HL-60/S4 treated with phorbol 12-myristate 13-acetate at 8.2 ng/mL for 4 days and 3 days (cell line): ENCODE measurements around the gene RHBDF2.

ENCODE experiments used
- in situ Hi-C: fragments of 300-500 bp; cut with MboI; formaldehyde crosslinking; loops from 2 replicates; pipeline ENCODE4 v1.15.0; 2022; ENCODE audit warnings: low sequenced_read_pairs

RHBDF2 gene

DNA sequence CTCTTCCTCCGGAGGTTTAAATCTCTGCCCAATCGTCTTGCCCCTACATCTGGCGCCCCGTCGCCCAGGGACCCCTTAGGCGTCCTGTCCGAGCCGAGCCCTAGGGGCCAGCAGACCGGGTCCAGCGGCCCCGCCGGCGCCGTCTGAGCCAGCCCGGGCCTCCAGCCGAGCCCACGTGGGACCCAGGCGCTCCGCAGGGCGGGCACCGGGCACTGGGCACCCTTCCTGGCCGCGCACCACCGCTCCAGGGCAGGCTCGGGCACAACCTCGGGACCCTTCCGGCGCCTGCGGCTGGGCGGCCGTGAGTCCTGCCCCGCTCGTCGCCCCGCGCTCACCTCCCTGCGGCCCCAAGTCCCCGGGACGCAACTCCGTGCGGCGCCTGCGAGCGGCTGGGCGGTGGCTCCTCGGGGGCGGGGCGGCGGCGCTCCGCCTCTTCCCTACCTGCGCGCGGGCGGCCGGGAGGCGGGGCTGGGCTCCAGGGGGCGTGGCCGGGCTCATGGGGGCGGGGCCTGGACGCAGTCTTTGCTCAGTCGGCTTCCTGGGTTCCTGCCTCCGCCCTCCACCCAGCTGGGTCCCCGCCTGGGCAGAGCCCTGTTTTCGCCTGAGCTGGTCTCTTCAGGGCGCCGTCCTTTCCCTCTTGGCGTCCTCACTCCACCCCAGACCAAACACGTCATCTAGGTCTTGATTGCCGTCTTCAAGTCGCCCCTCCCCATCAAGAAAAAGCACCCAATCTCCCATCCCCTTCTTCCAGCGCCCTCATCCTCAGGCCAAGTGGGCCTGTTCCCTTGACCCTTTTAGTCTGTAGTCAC lies at the start of gene RHBDF2:
TSS of gene RHBDF2 (minus strand) at position 406 of the 809 bp plus-strand sequence. CDS start 19,899 bp downstream, outside the sequence.
- in situ Hi-C loops: no loop called here

DNA sequence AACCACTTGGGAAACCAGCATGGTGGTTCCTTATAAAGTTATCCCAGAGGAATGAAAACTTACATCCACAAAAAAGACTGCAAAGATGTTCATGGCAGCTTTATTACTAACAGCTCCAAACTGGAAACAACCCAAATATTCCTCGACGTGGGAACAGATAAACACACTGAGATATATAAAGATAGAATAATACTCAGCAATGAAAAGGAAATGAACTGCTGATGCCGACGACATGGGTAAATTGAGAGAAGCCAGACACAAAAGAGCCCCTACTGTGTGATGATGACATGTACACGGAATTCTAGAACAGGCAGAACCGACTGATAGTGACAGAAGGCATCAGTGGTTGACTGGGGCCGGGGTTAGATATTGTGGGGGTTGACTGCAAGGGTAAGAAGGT lies 48.3 kb upstream of the RHBDF2 start:
- in situ Hi-C loops: no loop called here

GRCh38 chr17:76549215-76549518 lies 47.9 kb upstream of the RHBDF2 start:
- in situ Hi-C loops: no loop called here

DNA sequence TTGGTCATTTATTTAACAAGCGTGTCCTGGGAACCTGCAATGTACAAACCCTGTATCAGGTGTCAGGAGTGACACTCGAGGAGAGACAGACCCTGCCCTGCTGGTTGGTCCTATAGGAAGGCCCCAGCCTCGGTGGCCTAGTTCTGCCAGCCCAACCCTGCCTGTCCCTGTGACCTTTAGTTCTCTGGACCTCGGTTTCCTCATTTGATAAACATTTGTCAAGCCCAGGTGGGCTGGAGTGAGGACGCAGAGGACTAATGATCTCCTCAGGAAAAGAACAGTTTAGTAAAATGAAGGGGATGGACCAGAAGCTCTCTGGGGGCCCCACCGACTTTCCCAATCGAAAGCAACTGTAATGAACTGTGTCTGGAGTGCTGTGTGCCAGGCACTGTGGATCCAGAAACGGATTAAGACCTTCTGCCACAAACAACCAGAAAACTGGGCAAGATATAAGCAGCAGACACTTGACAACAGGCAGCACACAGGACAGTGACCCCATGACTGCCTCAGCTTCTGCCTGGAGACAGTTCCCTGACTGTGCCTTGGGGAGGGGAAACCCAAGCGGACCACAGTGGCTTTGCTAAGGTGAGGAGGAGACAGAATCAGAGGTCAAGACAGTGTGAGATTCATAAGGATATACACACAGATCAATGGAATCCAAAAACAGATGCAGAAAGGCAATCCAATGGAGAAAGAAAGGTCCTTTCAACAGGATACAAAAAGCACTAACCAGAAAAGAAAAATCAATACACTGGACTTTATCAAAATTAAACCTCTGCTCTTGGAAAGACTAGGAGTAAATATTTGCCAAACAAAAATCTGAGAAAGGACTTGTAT lies 47.4 kb upstream of the RHBDF2 start:
- in situ Hi-C loops: no loop called here

DNA sequence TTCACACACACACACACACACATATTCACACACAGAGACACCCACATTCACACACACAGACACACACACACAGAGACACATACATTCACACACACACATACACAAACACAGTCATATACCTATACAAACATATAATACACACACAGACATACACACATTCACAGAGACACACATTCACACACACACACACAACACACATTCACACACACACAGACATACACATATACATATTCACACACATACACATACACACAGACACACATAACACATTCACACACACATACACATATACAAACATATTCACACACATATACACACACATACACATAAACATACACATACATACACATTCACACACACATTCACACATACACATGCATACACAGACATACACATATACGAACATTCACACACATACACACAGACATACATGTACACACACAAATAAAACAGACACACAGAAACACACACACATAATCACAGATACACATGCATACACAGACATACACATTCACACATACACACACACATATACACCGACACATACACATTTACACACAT lies 46.5 kb upstream of the RHBDF2 start:
- in situ Hi-C loops: no loop called here

GRCh38 chr17:76547183-76547641 lies 46.0 kb upstream of the RHBDF2 start:
- in situ Hi-C loops: no loop called here

DNA sequence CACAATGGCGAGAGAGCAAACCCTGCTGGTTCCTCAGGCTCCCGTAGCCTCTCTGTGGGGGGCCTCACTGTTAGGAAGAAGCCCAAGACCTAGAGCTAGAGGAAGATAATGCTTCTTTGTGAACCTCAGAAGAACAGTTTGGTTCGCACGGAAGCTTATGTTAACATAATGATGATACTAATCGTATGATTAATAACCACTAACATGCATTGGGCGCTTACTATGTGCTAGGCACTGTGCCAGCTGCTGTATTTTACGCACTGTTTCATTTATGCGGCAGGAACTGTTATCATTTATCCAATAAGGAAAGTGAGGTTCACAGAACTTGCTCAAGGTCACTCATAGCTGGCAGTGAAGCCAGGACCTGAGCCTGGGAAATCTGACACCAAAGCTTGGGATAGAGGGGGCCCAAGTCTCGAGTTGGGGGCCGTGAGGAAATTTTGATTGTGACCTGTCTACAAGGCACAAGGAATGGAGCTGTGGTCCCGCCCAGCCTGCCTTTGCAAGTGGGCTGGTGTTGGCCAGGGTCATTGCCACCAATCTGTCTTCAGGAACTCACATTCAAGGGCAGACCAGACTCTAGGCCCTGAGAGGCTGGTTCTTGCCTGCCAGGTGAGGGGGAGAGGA lies 45.4 kb upstream of the RHBDF2 start:
- in situ Hi-C loops: no loop called here

- in situ Hi-C loops: no loop called here
Observed at GRCh38 chr17:76545918-76546555, 44.8 kb upstream of the RHBDF2 start.

DNA sequence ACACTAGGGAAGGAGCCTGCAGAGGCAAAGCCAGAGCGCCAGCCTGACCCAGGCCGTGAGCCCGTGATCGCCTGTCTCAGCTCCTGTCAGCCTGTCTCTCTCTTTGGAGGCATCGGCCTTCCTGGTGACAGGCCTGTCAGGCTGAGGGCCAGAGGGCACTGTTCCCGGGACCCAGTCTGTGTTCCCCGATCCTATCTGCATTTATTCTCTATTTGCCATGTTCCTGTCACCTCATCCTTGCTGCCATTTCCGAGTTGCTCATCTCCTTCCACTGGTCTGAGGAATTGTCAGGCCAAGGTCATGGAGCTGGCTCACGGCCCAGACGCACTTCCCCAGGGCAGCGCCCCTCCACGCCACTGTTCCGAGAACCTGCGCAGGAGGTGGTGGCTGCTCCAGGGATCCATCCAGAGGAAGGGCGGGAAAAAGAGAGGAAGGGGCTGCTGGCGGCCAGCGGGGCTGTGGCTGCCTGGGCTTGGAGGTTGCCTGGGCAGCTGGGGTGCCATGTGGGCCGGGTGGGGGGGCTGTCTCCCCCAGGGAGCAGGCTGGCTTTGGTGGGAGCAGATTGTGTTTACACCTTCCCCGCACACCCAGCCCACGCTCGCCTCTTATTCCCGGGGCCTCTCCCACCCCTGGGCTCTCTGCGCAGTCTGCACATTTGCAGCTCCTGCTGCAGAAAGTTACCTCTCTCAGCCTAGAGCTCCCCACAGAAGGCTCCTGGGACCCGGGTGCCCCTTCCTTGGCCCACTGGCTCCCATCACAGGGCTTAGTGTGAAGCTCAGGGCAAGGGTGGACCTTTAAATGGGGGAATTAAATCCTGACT lies 43.5 kb upstream of the RHBDF2 start:
- in situ Hi-C loops: no loop called here

GRCh38 chr17:76543826-76544545 lies 42.8 kb upstream of the RHBDF2 start:
- in situ Hi-C loops: no loop called here

DNA sequence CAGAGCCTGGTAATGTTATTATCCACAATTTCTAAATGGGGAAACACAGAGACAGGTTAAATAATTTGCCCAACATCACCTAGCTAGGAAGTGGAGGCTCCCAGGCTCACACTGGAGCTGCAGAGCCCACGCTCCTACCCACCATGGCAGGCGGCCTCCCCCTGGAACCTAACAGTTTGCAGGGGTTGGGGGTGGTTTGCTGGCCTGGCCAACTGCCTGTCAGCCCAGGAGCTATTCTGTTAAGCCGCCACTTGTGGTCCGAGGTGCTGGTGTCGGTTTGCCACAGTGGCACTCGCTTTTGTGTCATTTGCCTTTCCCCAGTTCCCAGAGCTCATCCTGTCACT lies 42.2 kb upstream of the RHBDF2 start:
- in situ Hi-C loops: no loop called here

DNA sequence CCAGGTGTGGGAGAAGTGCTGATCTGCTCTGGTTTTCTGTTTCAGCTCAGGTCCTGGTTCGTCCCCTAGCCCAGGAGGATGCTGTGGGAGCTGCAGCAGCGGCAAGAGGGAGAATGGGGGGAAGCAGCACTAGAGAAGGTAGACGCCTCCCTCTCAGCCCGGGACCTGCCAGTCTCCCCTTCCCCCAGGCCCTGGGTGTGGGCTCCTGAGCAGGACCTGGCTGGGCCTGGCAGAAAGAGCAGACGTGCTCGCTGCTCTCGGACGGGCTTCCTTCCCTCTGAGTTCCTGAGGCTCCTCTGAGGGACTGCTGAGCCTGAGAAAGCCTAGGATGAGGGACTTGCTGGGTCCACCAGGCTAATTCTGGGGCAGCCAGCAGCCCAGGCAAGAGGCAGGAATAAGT lies 41.8 kb upstream of the RHBDF2 start:
- in situ Hi-C loops: no loop called here

DNA sequence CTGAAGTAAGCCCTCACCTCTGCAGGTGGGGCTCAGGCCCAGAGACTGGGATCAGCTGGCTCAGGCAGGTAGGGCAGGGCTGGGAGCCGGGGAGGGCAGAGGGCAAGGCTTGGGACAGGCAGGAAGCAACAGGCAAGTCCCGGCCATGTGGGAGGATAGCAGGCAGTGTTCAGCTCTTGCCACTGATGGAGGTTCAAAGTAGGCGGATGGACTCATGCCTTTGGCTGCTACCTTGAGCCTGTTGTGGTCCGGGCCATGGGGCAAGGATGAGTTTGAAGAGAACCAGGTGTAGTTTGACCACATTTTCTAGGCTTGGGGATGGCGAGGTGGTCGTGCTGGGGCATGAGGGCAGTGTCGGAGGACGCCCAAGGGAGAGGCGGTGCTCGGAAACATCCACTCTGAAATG lies 41.3 kb upstream of the RHBDF2 start:
- in situ Hi-C loops: no loop called here

- in situ Hi-C loops: no loop called here
Observed at GRCh38 chr17:76541739-76542454, 40.7 kb upstream of the RHBDF2 start.

GRCh38 chr17:76540381-76541300 lies 39.4 kb upstream of the RHBDF2 start:
- in situ Hi-C loops: no loop called here

GRCh38 chr17:76539631-76540271 lies 38.5 kb upstream of the RHBDF2 start, which contains the start of gene PRCD:
Gene PRCD (plus strand): TSS chr17:76540044. CDS start chr17:76540142, 98 bp downstream.
- in situ Hi-C loops: no loop called here

GRCh38 chr17:76538941-76539570 lies 37.8 kb upstream of the RHBDF2 start:
- in situ Hi-C loops: no loop called here
